Medulla oblongata (tissue), 1 donor: ENCODE data around the gene PTRHD1.

Source experiments
- DNase-seq: peaks from one replicate; pipeline ENCODE4 v3.0.0-alpha.2; 2015; ENCODE audit errors: extremely low spot score

Gene PTRHD1

DNA sequence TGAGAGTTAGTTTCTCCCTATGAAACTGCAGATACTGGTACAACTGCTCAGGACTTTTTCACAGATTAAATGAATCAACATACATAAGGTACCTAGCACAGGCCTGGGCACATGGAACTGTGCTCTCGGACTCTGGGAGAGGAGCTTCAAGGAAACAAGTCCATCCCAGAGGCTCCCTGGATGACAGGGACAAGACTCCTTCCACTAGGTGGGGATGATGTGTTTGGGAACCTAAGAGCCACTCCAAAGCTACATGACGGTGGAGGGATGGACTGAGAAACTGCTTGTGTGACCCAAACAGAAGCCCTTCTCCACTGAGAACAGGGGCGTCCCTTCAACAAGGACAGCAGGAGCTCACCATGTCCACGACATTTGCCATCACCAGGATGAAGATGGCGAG, 37.2 kb upstream of the PTRHD1 start:
- DNase-seq: no peak

DNA sequence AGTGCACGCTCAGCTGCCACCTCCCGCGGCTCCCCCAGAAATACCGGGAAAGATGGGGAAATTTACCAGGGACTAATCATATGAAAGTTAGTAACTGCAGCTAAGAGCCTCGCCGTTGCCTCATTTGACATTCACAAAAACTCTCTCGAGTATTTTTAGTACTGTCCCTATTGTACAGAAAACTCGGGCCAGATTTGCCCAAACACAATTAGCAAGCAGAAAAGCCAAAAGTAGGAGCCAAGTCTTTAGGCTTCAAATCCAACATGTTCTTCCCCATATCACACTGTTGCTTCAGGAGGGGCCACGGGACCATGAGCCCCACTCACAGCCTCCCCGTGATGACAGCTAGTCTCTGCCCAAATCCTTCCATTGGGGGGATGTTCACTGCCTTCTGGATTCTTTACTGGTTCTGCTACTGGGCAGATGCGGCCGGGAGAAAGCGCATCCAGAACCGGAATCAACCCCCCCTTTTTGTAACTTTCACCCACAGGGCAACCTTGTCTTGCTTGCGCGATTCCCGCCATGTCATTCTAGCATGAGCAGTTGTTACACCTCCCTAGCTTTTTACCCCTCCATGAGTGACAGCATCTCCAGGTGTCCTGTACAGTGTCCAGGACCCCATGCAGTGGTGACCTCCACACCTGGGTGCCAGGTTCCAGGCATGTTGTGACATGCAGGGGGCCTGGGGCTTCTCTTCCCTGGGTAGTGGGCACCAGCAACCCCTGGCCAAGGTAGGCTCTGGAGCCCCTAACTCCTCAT, 35.2 kb upstream of the PTRHD1 start:
- no peak for DNase-seq

DNA sequence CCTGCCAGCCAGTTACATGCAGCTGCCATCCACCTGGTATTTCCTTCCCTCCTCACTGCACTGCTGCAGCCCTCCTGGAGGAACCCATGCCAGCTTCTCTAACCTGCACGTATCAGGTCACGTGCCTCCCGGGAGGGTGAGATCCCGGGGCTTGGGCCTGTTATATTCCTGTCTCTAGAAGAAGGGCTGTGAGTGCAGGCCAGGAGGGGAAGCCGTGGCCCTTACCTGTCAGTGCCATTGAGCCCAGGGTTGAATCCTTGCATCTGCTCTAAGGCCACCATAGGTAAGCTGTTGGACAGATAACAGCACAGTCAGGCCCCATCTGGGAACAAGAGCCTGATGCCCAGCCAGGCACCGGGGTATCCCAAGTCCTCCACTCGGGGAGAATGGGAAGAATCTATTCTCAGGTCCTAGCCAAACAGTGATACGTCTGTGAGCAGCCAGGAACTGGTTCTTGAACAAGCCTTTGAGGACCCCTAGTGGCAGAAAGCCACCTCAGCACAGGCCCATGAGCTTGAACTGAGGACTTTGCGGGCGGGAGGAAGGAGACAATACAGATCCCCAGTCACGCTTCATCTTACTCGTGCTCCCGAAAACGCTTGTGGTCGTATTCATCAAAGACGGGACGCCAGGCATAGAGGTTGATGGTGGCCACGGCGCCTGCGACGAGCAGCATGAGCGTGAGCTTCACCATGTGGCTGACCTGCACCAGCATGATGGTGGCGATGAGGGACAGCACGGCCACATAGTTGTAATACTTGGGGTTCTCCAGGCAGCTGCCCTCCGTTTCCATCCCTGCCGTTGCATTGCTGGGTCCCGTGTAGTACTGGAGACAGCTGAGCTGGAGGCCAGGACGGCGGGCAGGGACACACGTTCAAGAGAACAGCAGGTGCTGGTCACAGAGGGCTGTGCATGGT, 34.4 kb upstream of the PTRHD1 start:
- DNase-seq: peak; percentile 95

DNA sequence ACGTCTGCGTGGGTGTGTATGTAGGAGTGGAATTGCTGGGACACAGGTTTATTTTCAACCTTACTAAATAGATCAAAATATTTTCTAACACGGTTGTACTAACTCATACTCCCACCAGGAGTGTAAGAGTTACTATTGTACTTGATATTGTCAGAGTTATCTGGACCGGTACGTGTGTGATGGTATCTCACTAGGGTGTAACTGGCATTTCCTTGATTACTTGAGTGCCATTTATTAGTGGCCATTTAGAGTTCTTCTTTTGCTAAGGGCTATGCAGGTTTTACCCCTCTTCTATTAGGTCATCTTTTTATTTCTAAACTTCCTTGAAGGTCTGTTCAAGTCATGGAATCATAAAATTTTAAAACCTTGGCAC, 33.6 kb upstream of the PTRHD1 start:
- DNase-seq: no peak

DNA sequence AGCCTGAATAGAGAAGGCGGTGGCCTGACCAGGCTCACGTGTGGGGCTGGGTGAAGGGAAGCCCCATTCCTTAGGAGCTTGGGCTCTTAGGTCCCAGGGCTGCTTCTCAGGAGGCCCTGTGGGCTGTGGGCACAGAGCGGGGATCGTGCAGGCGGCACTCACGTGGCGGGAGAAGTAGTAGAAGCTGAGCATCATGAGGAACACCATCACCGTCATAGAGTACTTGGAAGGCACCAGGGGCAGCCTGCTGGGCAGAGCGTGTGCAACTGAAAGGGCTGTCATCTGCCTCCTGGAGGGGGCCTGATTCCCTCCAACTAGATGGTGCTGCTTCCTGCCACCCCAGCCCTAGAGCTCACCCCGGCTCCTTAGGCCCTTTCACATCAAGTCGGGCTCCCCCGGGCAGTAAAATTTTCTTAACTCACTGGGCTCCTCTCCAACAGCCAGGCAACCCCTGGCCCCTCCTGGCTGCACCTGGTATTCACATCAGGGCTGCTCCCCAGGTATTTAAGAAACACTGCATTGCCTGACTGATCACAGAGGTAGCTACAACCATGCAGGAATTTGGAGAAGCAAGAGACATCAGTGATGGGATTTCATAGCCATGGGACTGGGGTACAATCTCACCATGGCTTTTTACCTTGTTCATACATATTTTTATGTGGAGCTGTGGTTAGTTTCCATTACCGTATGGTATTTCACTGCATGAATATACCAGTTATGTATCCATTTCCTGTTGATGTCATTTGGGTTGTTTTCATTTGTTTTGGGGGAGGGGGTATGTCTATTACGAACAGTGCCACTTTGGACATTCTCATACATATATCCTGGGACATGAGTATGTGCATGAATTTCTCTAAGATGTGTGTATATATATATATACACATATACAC, 32.9 kb upstream of the PTRHD1 start:
- no peak for DNase-seq

DNA sequence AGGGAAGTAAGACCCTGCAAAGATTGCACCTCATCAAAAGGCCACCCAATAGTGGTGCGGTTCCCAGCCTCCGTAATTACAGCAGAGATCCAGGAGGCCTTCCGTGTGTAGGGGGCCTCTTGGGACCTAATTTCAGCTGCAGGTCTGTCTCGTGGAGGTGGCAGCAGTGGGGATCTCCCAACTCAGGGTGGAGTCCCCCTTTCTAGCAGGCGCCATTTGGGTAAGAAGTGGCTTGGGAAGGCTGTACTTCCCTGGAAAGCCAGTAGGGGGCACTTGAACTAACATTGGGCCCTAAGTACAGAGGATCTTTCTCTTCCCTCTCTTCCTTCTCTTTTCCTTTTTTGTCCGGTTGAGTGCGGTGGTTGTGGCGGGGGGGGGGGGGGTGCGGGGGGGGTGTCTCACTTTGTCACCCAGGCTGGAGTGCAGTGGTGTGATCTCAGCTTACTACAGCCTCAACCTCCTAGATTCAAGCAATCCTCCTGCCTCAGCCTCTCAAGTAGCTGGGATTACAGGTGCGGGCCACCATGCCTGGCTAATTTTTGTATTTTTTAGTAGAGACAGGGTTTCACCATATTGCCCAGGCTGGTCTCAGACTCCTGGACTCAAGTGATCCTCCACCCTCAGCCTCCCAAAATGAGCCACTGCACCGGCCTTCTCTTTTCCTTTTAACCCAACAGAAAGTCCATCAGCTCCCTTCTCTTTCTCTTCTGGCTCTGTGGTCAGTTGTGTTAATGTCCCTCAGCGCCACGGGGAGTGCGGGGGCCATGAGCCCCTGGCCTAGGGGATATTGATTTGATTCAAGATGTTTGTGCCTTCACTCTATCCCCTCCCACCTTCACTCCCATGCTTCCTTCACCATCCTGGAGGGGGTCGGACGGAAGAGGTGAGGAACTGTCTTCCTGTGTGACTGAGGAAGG, 32.0 kb upstream of the PTRHD1 start:
- no peak for DNase-seq

DNA sequence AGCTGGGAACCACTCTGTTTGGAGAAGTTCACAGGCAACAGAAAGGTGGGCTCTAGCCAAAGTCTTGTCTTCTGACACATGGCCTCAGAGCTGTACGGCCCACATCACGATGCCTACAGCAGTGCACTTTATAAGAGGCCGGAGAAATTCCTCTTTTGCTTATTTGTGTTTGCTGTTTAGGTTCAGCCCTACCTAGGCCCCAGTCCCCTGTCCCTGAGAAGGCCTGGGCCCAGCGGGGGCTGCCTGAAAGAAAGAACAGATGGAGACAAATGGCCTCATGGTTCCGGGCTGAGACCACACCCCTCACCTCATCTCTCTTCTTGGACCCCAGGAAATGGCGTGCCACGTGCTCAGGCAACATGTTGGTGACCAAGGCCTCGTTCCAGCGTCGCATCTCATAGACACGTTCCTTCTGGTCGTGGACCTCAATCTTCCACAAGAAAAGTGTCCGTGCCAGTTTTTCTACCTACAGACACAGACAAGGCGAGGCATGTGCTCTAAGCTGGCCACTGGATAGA, 30.9 kb upstream of the PTRHD1 start:
- no peak for DNase-seq

DNA sequence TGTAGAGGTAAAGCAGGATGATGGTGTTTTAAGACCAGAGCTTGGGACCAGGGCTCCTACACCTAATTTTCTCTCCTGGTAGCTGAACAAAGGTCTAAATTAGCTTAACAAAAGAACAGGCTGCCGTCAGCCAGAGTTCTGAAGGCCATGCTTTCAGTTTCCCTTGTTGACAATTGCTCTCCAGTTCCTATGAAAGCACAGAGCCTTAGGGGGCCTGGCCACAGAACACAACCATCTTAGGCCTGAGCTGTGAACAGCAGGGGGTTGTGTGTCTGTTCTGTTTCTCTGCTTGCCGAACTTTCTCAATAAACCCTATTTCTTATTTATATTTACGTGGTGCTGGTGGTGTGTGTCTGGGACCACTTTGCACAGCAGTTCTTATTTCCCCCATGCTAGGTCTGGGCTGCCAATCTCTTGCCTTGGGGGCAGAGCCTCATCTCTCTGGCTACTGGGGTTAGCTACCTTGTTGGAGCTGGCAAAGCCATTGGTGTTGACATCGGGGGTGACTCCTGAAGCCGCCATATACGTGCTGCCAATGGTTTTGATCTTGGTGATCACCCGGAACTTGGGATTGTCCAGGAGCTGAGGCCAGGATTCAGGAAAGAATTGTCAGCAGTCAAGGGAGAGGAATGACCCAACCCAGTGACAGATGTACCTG, 29.0 kb upstream of the PTRHD1 start:
- DNase-seq: peak; percentile 37

DNA sequence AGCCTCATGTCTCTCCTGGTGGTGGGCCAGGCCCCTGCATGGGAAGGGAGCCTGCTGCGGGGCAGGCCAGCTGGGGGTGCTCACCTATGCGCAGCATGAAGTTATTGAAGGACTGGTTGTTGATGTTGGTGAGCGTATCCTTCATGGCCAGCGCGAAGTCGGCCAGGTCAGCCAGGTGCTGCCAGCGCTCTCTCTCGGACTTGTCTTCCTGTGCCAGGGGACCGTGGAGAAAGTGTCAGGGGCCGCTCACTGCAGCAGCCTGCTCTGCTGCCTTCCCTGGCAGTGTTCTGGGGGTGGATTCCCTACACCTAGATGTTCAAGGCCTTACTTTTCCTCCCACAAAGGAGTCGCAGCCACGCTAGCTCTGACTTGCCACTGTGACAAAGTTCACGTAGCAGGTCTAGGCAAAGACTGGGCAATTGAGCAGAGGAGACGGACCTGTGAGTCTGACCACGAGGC, 28.3 kb upstream of the PTRHD1 start:
- DNase-seq: no peak

DNA sequence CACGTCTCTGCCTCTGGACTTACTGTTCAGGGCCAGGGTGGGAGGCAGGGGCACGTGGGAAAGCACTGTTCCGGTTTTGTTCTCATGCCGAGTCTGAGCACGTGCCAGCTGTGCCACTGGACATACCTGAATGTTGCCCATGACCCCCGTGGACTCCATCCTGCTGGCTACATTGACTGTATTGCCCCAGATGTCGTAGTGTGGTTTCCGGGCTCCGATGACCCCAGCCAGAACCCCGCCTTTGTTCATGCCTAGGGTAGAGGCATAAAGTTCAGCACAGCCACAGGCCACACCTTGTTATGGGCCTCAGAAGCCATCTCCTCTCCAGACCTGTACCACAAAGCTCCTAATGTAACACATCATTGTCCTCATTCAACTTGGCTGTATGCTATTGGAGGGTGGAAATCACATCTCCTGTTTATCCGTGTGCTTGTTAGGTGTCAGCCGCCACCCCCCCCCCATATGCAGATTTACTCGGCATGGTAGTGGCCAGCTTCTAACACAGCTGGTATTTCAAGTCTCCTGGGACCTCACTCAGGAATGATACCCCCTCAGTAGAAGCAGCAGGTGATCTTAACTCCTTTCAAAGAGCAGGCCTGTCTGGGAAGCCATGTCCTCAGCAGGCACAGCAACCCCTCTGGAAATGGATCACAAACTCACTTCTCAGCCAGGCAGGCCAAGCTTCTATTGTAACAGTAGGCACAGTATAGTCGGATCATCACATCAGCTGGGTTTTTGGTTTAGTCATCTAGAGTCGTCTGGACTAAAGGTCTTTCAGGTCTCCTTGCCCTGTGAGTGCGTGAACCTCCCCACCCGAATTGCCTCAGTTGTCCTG, 27.6 kb upstream of the PTRHD1 start:
- no peak for DNase-seq

DNA sequence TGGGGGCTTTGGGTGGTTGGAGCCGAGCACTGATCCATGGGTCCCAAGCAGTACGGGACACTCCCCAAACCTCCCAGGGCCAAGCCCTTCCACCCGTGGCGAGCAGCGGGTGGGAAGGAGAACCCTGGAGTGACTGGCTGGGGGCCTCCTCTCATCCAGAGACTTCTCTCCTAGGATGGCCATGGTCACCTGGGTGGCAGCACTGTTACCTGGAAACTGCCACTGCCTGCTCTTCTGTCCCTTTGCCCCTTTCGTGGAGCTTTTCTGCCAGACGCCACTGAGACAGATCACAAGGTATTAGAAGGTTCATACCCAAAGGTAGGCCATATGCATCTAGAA, 27.0 kb upstream of the PTRHD1 start:
- DNase-seq: no peak

DNA sequence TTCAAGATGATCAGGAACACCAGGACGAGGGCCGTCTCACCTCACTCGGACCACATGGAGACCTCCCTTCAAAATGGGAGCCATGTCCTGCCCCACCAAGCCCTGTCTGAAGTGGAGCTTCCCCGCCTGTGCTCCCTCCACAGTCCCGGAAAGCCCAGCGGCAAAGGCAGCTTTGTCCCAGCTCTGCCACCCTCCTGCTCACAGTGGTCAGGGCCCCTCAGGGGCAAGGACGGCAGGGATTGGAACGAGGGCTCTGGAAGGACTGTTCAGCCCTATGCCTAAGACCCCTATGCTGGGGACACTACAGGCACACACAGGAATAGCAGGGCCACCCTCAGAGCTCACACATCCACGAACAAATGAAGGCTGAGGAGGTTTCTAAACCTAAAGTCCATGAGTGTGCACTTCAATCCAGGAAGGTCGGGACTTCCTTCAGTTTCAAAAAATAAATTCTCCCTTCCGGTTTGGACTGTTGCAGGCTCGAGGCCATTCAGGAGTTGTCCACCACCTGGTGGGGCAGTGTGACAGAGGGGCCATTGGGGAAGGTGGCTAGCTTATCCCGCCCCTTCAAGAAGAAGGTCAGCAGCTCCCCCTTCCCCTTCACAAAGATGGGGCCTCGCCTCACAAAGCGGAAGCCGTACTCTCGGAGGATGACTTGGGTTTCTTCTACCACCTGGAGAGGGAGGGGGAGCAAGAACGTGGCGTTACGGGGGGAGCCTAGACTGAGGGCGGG, 26.4 kb upstream of the PTRHD1 start:
- DNase-seq: no peak

DNA sequence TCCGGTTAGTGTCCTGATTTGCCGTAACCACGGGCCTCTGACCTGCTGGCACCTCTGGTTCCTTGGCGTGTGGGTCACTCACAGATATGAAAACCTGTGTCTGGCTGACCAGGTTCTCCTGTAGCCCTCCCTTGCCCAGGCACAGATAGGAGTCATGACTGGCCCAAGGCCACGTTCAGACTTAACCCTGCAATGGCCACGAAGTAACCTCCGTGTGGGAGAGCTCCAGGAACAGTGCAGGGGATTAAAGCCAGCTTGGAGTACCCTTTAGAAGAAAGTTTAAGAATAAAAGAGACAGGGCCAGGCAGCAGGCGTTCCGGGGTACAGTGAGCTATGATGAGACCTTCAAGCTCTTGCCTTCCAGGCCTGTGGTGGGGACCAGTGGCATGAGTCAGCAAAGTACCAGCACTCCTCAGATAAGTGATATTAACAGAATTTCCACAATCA, 25.6 kb upstream of the PTRHD1 start:
- no peak for DNase-seq

DNA sequence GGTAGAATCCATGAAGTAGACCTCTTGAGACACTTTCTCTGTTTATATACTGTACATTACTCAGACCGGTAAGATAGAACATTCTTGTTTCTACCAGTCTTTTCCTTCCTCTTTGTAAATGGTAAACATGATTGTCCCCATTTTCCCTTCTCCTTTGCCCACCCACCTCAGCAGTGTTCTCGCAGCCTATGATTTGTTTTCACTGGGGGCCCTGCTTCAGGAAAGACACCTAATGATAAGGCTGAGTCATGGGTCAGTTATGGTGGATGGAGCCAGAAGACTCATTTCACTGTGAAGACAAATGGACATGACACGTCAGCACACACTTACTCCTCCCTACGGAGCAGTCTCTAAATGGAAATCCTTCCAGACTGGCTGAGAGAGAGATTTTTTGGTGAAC, 23.7 kb upstream of the PTRHD1 start:
- DNase-seq: no peak

DNA sequence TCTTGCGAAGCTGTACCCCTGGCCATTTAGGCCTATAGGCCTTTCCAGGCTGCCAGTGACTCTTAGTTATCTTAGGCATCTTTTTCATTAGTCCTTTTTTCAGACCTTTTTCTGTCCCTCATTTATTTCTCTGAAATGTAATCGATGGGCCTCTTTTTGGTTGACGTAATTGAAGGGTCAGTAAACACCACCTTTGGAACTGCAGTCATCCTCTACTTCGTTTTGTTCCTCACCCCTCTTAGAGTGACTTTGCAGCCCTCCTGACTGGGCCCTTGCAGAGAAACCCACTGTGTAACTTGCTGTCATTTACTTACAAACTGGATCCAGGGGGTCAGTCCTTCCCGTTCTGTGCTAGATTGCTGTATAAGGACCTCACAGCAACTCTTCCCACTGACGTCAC, 23.2 kb upstream of the PTRHD1 start:
- no peak for DNase-seq

DNA sequence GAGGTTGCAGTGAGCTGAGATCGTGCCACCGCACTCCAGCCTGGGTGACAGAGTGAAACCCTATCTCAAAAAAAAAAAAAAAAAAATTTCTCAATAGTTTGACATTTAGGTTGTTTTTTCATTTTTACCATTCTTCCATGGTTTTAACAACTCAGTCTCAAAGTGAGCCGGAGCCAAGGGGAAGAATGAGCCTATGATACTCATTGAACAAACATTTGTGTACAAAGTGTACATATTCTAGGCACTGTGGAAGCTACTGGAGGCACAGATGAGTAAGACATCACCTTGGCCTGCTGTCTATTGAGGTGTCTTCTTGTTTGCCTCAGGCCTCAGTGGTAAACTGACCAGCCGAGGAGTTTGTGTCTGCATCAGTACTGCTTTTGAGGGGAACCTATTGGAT, 22.0 kb upstream of the PTRHD1 start:
- no peak for DNase-seq

DNA sequence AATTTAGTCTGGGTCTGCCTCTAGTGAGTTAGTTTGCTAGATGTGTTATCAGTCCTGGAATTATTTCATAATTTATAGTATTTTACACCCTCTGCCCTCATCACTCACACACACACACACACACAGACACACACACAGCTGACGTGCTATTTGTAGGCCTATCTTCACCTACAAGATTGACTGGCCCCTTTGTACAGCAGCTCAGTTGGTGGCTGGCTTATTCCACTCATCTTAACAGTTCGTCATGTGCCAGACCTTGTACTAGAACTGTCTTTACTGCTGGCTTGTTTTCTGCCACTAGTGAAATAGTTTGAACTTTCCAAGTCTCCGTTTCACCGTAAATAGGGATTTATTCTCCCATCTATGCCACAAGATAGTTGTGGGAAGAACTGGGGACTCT, 21.3 kb upstream of the PTRHD1 start:
- DNase-seq: no peak

DNA sequence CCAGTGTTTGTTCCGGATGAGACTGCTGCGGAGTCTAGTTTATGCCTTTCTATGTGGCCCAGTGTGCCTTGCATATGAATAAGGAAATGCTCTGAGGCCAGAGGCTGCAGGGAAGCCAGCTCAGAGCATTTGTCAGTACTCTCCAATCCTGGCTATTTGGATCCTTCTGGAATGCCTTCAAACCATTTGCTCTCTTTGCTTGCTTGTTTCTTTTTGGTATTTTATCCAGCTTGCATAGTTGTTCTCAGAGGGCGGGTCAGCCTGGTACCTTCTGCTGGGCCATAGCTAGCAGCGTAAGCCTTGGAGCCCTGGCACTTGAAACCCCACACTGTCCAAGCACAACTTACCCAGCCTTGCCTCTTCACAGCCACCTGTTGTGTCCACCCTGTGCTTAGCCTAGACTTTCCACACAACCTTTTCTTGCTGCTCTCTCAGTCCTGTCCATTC, 20.5 kb upstream of the PTRHD1 start:
- peak; percentile 68 for DNase-seq
